Activated naive CD4-positive, alpha-beta T cell treated with Interleukin-2 at 50 U/mL for 16 hours (primary cell): ENCODE results near the gene IER3.
A peak's percentile ranks its signal among the peaks of the same experiment; 100 is the strongest.
"Not testable (repeated sequence)": the region's sequence is repeated elsewhere in the genome, so short reads cannot be mapped to it uniquely, and the experiment has no call there.

ENCODE experiments used
- DNase-seq: peaks from one replicate; pipeline ENCODE4 v3.0.0-alpha.2; 2020

The IER3 gene

GRCh38 chr6:30722280-30723112 lies 21.9 kb downstream of the IER3 start:
- peak; percentile 88 for DNase-seq

- DNase-seq = not testable (repeated sequence)
These were observed 22.4 kb downstream of the IER3 start for GRCh38 chr6:30722025-30722279.

- peak; percentile 97 for DNase-seq
These were observed 22.9 kb downstream of the IER3 start for GRCh38 chr6:30721198-30722024.

- DNase-seq = peak; percentile 72
These were observed 23.6 kb downstream of the IER3 start for GRCh38 chr6:30720738-30721197.

- DNase-seq = peak; percentile 95
These were observed 24.3 kb downstream of the IER3 start, which contains the start of gene TUBB for GRCh38 chr6:30719791-30720737. TSS of gene TUBB (plus strand) at chr6:30720352. CDS start at chr6:30720507, 155 bp downstream.

GRCh38 chr6:30719356-30719755 lies 25.0 kb downstream of the IER3 start:
- DNase-seq = no peak

GRCh38 chr6:30717845-30718720 lies 26.3 kb downstream of the IER3 start:
- DNase-seq = not testable (repeated sequence)

GRCh38 chr6:30717129-30717844 lies 27.1 kb downstream of the IER3 start, which contains the start of gene MDC1:
TSS of gene MDC1 (minus strand) at chr6:30717281. CDS start at chr6:30715175, 2,106 bp downstream.
- peak; percentile 99 for DNase-seq

- DNase-seq = no peak
These were observed 27.5 kb downstream of the IER3 start for GRCh38 chr6:30716879-30717128.

- no peak for DNase-seq
These were observed 30.1 kb downstream of the IER3 start for GRCh38 chr6:30714263-30714662.

GRCh38 chr6:30712441-30712945 lies 31.9 kb downstream of the IER3 start:
- no peak for DNase-seq

- no peak for DNase-seq
These were observed 32.5 kb downstream of the IER3 start for GRCh38 chr6:30711758-30712380.

- DNase-seq = no peak
These were observed 35.1 kb downstream of the IER3 start for GRCh38 chr6:30709101-30709868.

- no peak for DNase-seq
These were observed 37.0 kb downstream of the IER3 start for GRCh38 chr6:30707281-30707850.

- DNase-seq = no peak
These were observed 38.7 kb downstream of the IER3 start for GRCh38 chr6:30705620-30706019.

GRCh38 chr6:30703821-30704220 lies 40.5 kb downstream of the IER3 start:
- DNase-seq = no peak

- DNase-seq = no peak
These were observed 41.3 kb downstream of the IER3 start for GRCh38 chr6:30703011-30703410.

- DNase-seq = no peak
These were observed 44.0 kb downstream of the IER3 start for GRCh38 chr6:30700340-30700739.

- DNase-seq = no peak
These were observed 47.9 kb downstream of the IER3 start for GRCh38 chr6:30696432-30696831.
